ENCODE results near the gene LRRC7.
A peak's percentile ranks its signal among the peaks of the same experiment; 100 is the strongest.
"Not testable (repeated sequence)": the region's sequence is repeated elsewhere in the genome, so short reads cannot be mapped to it uniquely, and the experiment has no call there.

The LRRC7 gene

DNA sequence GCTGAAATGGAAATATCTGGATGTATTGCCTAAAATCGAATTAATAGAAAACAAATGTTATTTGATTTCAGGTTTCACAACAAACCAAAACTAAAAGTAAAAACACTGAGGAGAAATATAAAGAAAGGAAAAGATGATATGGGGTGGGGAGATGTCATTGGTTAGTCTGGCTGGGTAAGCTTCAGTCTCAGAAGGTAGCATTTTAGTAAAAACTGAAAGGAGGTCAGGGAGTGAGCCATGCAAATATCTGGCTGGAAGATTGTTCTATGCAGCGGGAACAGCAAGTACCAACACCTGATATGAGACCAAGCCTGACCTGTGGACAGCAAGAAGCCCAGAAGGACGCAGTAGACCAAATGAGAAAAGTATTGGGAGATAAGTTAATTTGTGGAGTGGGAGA lies 373.1 kb downstream of the LRRC7 start:
- H3K27ac ChIP-seq = no peak overlapping the region
- POLR2A ChIA-PET (ENCODE audit: low non-redundant PET) = no interaction called here
- TF ChIP-seq, protein P1, sequence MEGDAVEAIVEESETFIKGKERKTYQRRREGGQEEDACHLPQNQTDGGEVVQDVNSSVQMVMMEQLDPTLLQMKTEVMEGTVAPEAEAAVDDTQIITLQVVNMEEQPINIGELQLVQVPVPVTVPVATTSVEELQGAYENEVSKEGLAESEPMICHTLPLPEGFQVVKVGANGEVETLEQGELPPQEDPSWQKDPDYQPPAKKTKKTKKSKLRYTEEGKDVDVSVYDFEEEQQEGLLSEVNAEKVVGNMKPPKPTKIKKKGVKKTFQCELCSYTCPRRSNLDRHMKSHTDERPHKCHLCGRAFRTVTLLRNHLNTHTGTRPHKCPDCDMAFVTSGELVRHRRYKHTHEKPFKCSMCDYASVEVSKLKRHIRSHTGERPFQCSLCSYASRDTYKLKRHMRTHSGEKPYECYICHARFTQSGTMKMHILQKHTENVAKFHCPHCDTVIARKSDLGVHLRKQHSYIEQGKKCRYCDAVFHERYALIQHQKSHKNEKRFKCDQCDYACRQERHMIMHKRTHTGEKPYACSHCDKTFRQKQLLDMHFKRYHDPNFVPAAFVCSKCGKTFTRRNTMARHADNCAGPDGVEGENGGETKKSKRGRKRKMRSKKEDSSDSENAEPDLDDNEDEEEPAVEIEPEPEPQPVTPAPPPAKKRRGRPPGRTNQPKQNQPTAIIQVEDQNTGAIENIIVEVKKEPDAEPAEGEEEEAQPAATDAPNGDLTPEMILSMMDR (conservative IDR thresholded peaks at IDR 0.05; ENCODE audit: low read depth) = no peak
- no peak for DNase-seq (ENCODE audit: low spot score)
- CTCF ChIA-PET = interaction anchor here (0.5 to 0.6 kb wide), 2 partner anchors 201 to 603 kb away, joined by 3 to 4 read pairs; no protein-coding TSS in a partner anchor

DNA sequence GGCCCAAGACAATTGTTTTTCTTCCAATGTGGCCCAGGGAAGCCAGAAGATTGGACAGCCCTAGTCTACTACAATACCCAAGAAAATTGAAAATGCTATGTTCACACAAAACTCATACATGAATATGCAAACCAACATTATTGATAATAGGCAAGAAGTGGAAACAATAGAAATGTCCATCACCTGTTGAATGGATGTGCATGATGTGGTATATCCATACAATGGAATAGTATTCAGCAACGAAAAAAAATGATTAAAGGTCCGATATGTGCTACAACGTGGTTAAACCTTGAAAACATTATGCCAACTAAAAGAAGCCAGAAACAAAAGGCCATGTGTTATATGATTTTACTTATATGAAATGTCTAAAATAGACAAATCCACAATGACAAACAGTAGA lies 375.3 kb downstream of the LRRC7 start:
- DNase-seq (ENCODE audit: low spot score) = no peak
- ChIA-PET POLR2A (ENCODE audit: low non-redundant PET) (no interaction called here), CTCF (no interaction called here)
- H3K27ac ChIP-seq = no peak overlapping the region
- TF ChIP-seq, protein P1 (conservative IDR thresholded peaks at IDR 0.05; ENCODE audit: low read depth) = no peak

DNA sequence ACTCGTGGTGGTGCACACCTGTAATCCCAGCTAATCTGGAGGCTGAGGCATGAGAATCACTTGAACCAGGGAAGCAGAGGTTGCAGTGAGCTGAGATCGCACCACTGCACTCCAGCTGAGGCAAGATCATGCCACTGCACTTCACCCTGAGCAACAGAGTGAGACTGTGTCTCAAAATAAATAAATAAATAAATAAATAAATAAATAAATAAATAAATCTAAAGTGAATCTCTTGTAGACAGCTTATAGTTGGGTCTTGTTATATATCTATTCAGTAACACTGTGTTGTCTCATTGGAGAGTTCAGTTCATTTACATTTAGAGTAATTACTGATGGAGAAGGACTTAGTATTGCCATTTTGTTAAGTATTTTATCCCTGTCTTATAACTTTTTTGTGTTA lies 379.2 kb downstream of the LRRC7 start:
- no peak overlapping the region for H3K27ac ChIP-seq

DNA sequence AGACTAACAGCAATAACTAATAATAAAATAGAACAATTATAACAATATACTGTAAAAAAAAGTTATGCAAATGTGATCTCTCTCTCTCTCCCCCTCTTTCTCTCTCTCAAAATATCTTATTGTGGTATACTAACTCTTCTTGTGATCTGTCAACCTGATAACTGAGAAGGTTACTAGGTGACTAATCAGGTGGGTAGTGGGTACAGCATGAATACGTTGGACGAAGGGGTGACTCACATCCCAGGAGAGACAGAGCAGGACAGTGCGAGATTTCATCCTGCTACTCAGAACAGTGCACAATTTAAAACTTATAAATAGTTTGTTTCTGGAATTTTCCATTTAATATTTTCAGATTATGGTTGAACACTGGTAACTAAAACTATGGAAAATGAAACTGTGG lies 380.1 kb downstream of the LRRC7 start:
- POLR2A ChIA-PET (ENCODE audit: low non-redundant PET) = no interaction called here

More for the DNA sequence above, 379.2 kb downstream of the LRRC7 start:
- TF ChIP-seq, protein P1 (conservative IDR thresholded peaks at IDR 0.05; ENCODE audit: low read depth) = no peak
- DNase-seq (ENCODE audit: low spot score) = no peak
- POLR2A ChIA-PET (ENCODE audit: low non-redundant PET) = no interaction called here
- CTCF ChIA-PET = no interaction called here

DNA sequence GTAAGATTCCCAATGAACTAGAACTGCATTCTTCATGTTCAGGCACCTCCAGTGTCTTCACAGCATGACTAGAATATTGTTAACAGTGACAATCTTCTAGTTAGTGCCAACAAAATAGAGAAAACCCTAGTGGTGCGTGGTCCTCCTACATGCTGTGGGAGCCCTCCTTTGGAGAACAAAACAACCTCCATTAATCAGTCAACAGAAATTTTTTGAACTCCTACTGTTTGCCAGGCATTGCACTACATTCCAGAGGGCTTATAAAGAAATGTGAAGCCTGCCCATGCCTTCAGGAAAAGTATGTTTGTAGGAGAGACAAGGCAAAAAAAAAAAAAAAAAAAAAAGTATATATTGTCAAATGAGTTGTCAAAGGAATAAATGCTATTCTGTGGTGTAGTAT lies 385.0 kb downstream of the LRRC7 start:
- no peak for DNase-seq (ENCODE audit: low spot score)
- ChIA-PET CTCF (no interaction called here), POLR2A (ENCODE audit: low non-redundant PET) (no interaction called here)
- no peak overlapping the region for H3K27ac ChIP-seq
- TF ChIP-seq, protein P1 (conservative IDR thresholded peaks at IDR 0.05; ENCODE audit: low read depth) = no peak

More for the DNA sequence above, 380.1 kb downstream of the LRRC7 start:
- no peak overlapping the region for H3K27ac ChIP-seq
- DNase-seq (ENCODE audit: low spot score) = peak; percentile 30
- TF ChIP-seq, protein P1 (conservative IDR thresholded peaks at IDR 0.05; ENCODE audit: low read depth) = no peak
- CTCF ChIA-PET = interaction anchor here (0.8 kb wide), 1 partner anchor 202 kb away, joined by 3 read pairs; no protein-coding TSS in a partner anchor

DNA sequence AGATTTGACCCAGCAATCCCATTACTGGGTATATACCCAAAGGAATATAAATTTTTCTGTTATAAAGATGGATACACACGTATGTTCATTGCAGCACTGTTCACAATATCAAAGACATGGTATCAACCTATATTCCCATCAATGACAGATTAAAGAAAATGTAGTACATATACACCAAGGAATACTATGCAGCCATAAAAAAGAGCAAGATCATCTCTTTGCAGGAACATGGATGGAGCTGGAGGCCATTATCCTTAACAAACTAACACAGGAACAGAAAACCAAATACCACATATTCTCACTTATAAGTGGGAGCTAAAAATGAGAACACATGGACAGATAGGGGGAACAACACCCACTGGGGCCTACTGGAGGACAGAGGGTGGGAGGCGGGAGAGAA lies 394.7 kb downstream of the LRRC7 start:
- POLR2A ChIA-PET (ENCODE audit: low non-redundant PET); CTCF ChIA-PET; H3K27ac ChIP-seq; DNase-seq (ENCODE audit: low spot score): not testable (repeated sequence)

DNA sequence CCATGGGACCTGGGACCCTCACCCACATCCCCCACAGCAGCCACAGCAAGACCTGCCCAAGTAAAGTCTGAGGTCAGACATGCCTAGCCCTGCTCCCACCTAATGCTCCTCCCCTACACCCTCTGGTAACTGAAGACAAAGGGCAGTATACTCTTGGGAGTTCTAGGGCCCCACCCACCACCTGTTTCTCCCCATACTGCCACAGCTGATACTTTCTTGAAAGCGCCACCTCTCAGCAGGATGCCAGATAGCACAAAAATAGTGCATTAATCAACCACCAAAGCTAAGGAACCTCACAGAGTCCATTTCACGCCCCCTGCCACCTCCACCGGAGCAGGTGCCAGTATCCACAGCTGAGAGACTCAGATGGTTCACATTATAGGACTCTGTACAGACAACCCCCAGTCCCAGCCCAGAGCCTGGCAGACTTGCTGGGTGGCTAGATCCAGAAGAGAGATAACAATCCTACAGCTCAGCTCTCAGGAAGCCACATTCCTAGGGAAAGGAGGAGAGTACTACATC lies 399.6 kb downstream of the LRRC7 start:
- no peak for DNase-seq (ENCODE audit: low spot score)
- POLR2A ChIA-PET (ENCODE audit: low non-redundant PET) = no interaction called here
- CTCF ChIA-PET = no interaction called here
- H3K27ac ChIP-seq = no peak overlapping the region
- TF ChIP-seq, protein P1 (conservative IDR thresholded peaks at IDR 0.05; ENCODE audit: low read depth) = no peak
